ENCODE measurements around the gene RHOH. TPM values are rescaled to one million over a fixed set of nuclear protein-coding genes. Genes with fewer than 3 reads are reported as not detected.

RHOH gene
- total RNA-seq, 2 experiments from 2014 or later = 74.7 to 83.6 TPM

DNA sequence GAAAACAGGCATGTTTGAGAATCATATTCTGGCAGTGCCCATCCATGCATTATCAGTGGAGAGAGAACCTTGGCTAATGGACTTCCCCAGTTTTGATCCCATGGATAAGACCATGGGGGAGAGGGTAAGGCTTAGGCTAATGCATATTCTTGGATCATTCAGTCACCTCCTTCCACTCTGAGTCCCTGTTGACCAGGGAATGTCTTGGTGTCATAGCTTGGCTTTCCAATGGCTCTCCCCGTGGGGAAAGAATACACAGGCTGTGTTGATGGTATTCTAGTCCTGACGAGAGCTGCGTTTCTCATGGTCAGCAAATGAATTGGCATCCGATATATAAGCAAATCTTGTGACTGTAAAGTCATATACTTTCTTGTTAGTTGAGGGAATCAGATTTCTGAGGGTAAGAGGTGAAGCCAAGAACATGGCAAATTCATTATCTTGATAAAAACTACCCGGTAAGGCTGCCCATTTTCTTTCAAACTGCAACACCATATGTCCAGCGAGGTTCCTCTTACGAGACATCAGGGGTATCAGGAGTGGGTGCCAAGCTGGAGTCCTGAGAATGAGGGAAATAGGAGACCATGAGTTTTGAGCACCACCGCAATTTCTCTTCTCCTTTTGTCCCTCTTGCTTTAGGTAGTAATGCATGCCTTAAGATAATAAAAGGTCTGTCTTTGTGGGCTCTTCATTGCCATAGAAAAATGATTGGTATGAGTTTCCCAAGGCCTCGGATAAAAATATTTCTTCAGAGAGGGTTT is 18.0 kb downstream of the RHOH start:
- ChIA-PET POLR2A (no interaction called here), CTCF (interaction anchor here (0.6 to 3.4 kb wide), 9 partner anchors 9 to 1544 kb away, joined by 3 to 15 read pairs (median 3); no protein-coding TSS in a partner anchor)
- peak overlapping the region; percentile 75 for H3K4me3 Mint-ChIP-seq
- H3K9me3 Mint-ChIP-seq (ENCODE audit: low read depth) = no peaks in the 10 kb centered on the region
- H3K27ac Mint-ChIP-seq = peak overlapping the region; percentile 93
- H3K36me3 Mint-ChIP-seq (ENCODE audit: low read depth) = peaks cover 94% of the 10 kb centered on the region
- H3K4me1 Mint-ChIP-seq = peaks cover 93% of the 10 kb centered on the region
- DNase-seq = no peak
- H3K27me3 Mint-ChIP-seq = no peaks in the 10 kb centered on the region
- intact Hi-C loops (cut with DNase I, micrococcal nuclease) = no loop called here
- no peak for ATAC-seq

DNA sequence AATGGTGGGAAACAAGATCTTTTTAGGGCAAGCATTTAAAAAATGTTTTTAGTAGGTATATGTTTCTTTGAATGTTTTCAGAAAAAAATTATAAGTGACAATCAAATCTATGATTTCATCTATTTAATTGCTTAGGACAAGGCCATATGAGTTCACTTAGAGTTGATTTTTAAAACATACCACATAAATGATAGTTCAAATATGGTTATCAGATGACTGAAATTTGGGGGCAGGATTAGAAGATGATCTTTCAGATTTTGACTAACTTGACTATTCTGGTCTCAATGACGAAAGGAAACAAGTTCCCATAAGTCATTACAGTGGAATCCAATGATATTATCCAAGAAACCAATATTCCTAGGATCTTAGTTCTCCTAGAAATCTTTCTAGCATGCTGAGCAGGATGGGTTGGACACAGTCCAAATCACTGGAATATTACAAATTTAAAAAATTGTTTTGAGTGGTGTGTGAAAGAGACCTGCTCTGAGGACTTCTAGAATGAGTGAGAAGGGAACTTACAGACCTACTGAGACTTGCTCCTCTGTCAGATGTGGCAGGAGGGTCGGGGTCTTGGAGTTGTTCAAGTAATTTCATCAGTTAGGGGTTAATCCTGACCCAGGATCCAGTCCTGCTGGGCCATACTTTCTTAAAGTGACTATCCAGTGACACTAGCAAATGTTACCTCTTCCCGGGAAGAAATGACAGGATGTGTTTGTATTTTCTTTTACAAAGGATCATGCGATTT is 20.0 kb downstream of the RHOH start:
- H3K4me3 Mint-ChIP-seq = peak overlapping the region; percentile 44
- CTCF ChIA-PET = interaction anchor here (0.9 to 2.5 kb wide), 5 partner anchors 11 to 100 kb away, joined by 3 to 11 read pairs (median 6); no protein-coding TSS in a partner anchor
- POLR2A ChIA-PET = no interaction called here
- H3K36me3 Mint-ChIP-seq (ENCODE audit: low read depth) = peaks cover 94% of the 10 kb centered on the region
- intact Hi-C loops (cut with DNase I, micrococcal nuclease) = no loop called here
- H3K4me1 Mint-ChIP-seq = peaks cover 93% of the 10 kb centered on the region
- DNase-seq (peak; percentile 24), ATAC-seq (peak; percentile 53)
- H3K27me3 Mint-ChIP-seq = no peaks in the 10 kb centered on the region
- peaks cover under 1% of the 10 kb centered on the region for H3K9me3 Mint-ChIP-seq (ENCODE audit: low read depth)
- peak overlapping the region; percentile 93 for H3K27ac Mint-ChIP-seq

DNA sequence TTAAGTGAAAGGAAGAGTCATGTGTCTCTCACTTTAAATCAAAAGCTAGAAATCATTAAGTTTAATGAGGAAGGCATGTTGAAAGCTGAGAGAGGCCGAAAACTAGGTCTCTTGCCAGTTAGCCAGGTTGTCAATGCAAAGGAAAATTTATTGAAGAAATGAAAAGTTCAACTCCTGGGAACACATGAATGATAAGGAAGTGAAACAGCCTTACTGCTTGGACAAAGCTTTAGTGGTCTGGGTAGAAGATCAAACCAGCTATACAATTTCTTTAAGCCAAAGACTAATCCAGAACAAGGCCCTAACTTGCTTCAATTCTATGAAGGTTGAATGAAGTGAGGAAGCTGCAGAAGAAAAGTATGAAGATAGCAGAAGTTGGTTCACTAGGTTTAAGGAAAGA is 24.9 kb downstream of the RHOH start:
- H3K9me3 Mint-ChIP-seq (ENCODE audit: low read depth) = peaks cover 3% of the 10 kb centered on the region
- peak overlapping the region; percentile 40 for H3K4me3 Mint-ChIP-seq
- H3K36me3 Mint-ChIP-seq (ENCODE audit: low read depth) = peaks cover 89% of the 10 kb centered on the region
- ATAC-seq (no peak), DNase-seq (no peak)
- H3K27me3 Mint-ChIP-seq = no peaks in the 10 kb centered on the region
- intact Hi-C loops (cut with DNase I, micrococcal nuclease) = no loop called here
- peaks cover 87% of the 10 kb centered on the region for H3K4me1 Mint-ChIP-seq
- CTCF ChIA-PET = interaction anchor here (1.0 to 6.2 kb wide), 8 partner anchors 10 to 165 kb away, joined by 3 to 33 read pairs (median 4); partner anchors contain the start of gene N4BP2
- POLR2A ChIA-PET = interaction anchor here (0.8 to 1.4 kb wide), 4 partner anchors 13 to 22 kb away, joined by 4 to 5 read pairs (median 4); no protein-coding TSS in a partner anchor
- H3K27ac Mint-ChIP-seq = peak overlapping the region; percentile 75

DNA sequence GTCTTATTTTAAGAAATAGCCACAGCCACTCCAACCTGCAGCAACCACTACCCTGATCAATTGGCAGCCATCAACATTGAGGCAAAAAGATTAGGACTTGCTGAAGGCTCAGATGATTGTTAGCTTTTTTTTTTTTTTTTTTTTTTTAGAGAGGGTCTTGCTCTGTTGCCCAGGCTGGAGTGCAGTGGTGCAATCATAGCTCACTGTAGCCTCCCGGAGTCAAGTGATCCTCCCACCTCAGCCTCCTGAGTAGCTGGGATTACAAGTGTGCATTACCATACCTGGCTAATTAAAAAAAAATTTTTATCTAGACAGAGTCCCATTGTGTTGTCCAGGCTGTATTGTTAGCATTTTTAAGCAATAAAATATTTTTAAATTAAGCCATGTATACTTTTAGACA is 26.5 kb downstream of the RHOH start:
- intact Hi-C loops (cut with DNase I, micrococcal nuclease) = no loop called here
- Mint-ChIP-seq H3K4me3 (no peak overlapping the region), H3K27me3 (no peaks in the 10 kb centered on the region), H3K36me3 (ENCODE audit: low read depth) (peaks cover 82% of the 10 kb centered on the region), H3K4me1 (peaks cover 84% of the 10 kb centered on the region), H3K27ac (peak overlapping the region; percentile 76), H3K9me3 (ENCODE audit: low read depth) (peaks cover 3% of the 10 kb centered on the region)
- DNase-seq = no peak
- ATAC-seq = no peak
- POLR2A ChIA-PET = interaction anchor here (0.6 to 1.2 kb wide), 4 partner anchors 15 to 77 kb away, joined by 3 to 9 read pairs (median 4); no protein-coding TSS in a partner anchor
- CTCF ChIA-PET = interaction anchor here (0.7 to 6.2 kb wide), 6 partner anchors 8 to 104 kb away, joined by 3 to 33 read pairs (median 4); no protein-coding TSS in a partner anchor

DNA sequence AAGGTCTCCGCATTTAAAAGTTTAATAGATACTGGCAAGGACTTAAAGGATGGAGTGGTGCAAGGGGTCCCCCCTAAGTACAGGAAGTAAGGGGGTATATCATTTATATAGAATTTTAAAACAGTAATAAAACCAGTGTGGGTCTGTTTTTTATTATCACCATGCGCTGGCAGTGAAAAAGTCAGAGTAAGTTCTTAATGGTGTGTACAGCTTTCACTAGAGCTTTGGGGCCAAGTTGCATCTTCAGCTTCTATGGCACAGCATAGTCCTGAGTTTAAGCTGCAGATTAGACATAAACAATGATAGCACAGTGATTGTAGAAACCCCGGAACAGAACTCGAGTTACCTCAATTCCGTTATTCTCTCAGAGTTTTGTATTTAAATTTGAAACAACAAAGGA is 27.6 kb downstream of the RHOH start:
- peak overlapping the region; percentile 5 for H3K4me3 Mint-ChIP-seq
- ChIA-PET CTCF (interaction anchor here (1.9 to 3.0 kb wide), 2 partner anchors 16 to 93 kb away, joined by 10 to 18 read pairs; no protein-coding TSS in a partner anchor), POLR2A (interaction anchor here (1.5 kb wide), 1 partner anchor 24 kb away, joined by 4 read pairs; no protein-coding TSS in a partner anchor)
- intact Hi-C loops (cut with DNase I, micrococcal nuclease) = no loop called here
- DNase-seq = no peak
- peaks cover 81% of the 10 kb centered on the region for H3K36me3 Mint-ChIP-seq (ENCODE audit: low read depth)
- no peaks in the 10 kb centered on the region for H3K27me3 Mint-ChIP-seq
- peaks cover 3% of the 10 kb centered on the region for H3K9me3 Mint-ChIP-seq (ENCODE audit: low read depth)
- no peak for ATAC-seq
- peaks cover 89% of the 10 kb centered on the region for H3K4me1 Mint-ChIP-seq
- H3K27ac Mint-ChIP-seq = peak overlapping the region; percentile 97

DNA sequence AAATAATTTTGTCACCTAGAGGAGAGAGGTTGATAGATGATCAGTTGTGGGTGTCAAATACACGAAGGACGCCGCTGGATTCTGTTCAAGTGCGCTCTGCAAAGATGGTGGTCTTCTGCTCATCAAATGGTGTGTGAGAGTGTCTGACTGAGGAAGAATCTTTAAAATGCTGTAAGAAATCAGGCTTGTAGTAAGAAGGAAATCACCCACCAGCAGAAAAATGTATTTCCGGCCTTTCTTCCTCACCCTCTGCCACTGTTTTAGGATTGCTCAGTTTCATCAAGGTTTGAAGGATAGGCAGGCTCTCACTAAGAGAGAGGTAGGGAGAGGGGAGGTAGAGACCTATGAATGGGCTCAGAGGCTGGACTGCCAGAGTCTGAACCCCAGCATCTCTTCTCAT is 28.7 kb downstream of the RHOH start:
- Mint-ChIP-seq H3K27me3 (no peaks in the 10 kb centered on the region), H3K4me3 (peak overlapping the region; percentile 44), H3K36me3 (ENCODE audit: low read depth) (peaks cover 77% of the 10 kb centered on the region), H3K27ac (peak overlapping the region; percentile 97), H3K4me1 (peaks cover 89% of the 10 kb centered on the region), H3K9me3 (ENCODE audit: low read depth) (peaks cover 3% of the 10 kb centered on the region)
- ATAC-seq (no peak), DNase-seq (peak; percentile 9)
- POLR2A ChIA-PET = interaction anchor here (0.6 to 1.8 kb wide), 4 partner anchors 9 to 25 kb away, joined by 4 to 9 read pairs (median 6); no protein-coding TSS in a partner anchor
- intact Hi-C loops (cut with DNase I, micrococcal nuclease) = loop anchor here (5.0 kb wide), 2 partner anchors 33 to 497 kb away; no protein-coding TSS in a partner anchor
- CTCF ChIA-PET = interaction anchor here (1.0 to 3.0 kb wide), 5 partner anchors 17 to 91 kb away, joined by 3 to 18 read pairs (median 10); no protein-coding TSS in a partner anchor

DNA sequence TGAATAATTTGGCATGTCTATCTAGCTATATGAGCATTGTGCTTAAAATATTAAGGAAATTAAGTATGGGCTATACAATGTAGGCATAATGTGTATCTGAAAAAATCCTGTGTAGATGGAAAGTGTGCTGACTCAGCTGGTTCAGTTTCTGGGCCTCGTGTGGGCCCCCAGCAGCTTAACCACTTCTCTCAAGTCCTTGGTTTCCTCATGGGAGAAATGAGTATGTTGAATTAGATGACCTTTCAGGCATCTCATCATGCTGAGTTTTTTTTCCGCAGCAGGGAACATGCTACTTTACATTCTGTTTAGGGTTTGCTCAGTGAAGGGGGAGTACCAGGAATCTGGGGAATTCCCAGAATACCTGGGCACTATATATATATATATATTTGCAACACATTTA is 30.5 kb downstream of the RHOH start:
- intact Hi-C loops (cut with DNase I, micrococcal nuclease) = loop anchor here (1.0 to 5.0 kb wide), 3 partner anchors 27 to 495 kb away; no protein-coding TSS in a partner anchor
- no peaks in the 10 kb centered on the region for H3K9me3 Mint-ChIP-seq (ENCODE audit: low read depth)
- peak overlapping the region; percentile 44 for H3K4me3 Mint-ChIP-seq
- POLR2A ChIA-PET = interaction anchor here (0.9 to 2.0 kb wide), 8 partner anchors 9 to 89 kb away, joined by 4 to 22 read pairs (median 5); no protein-coding TSS in a partner anchor
- no peaks in the 10 kb centered on the region for H3K27me3 Mint-ChIP-seq
- peak overlapping the region; percentile 97 for H3K27ac Mint-ChIP-seq
- DNase-seq = peak; percentile 84
- CTCF ChIA-PET = interaction anchor here (0.8 to 3.0 kb wide), 10 partner anchors 11 to 98 kb away, joined by 3 to 18 read pairs (median 5); no protein-coding TSS in a partner anchor
- peaks cover 77% of the 10 kb centered on the region for H3K36me3 Mint-ChIP-seq (ENCODE audit: low read depth)
- peaks cover 90% of the 10 kb centered on the region for H3K4me1 Mint-ChIP-seq
- ATAC-seq = peak; percentile 47

DNA sequence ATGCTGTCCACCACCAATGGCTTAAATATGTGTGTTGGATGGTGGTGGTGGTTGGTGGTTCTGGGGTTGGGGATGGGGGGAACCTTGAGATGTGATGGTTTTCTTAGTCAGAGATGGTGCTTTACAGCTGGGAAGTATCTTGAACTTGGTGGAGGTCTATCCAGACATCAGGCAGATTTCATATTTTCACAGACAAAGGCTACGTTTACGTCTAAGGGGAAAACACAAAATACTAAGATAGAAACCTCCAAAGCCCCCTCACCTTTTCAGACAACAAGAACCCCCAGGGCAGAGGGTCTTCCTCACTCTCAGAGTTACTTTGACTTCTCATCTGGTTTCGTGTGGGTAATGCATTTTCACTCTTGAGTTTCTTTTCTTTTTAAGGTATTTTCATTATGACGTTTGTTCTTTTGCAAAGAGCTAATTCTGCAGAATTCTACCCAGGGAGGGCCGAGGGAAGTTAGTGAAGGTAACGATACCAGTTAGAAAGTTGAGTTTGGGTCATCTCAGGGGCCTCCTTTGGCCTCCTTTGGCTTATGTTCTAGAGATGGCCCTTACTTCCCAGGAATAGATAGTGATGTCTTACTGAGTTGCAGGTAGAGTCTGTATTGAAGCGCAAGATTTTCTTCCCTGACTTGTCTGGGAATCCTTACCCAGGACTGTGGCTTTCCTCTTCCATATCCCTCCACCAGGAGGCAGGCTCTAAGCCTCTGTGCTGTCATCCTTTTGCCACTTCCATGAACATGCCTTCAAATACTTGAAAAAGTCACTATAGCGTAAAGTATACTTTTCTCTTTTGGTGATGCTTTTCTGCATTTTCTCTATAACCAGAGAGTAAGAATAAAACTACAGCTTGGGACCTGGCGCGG is 31.9 kb downstream of the RHOH start:
- ATAC-seq (peak; percentile 34), DNase-seq (peak; percentile 64)
- Mint-ChIP-seq H3K9me3 (ENCODE audit: low read depth) (no peaks in the 10 kb centered on the region), H3K27ac (peak overlapping the region; percentile 96), H3K36me3 (ENCODE audit: low read depth) (peaks cover 78% of the 10 kb centered on the region), H3K4me1 (peaks cover 93% of the 10 kb centered on the region), H3K4me3 (peak overlapping the region; percentile 61), H3K27me3 (no peaks in the 10 kb centered on the region)
- intact Hi-C loops (cut with DNase I, micrococcal nuclease) = loop anchor here (1.0 to 5.0 kb wide), 11 partner anchors 9 to 494 kb away; no protein-coding TSS in a partner anchor
- CTCF ChIA-PET = interaction anchor here (0.6 to 7.0 kb wide), 19 partner anchors 9 to 97 kb away, joined by 3 to 45 read pairs (median 5); no protein-coding TSS in a partner anchor
- POLR2A ChIA-PET = interaction anchor here (0.6 to 3.2 kb wide), 20 partner anchors 9 to 397 kb away, joined by 3 to 29 read pairs (median 5); partner anchors contain the start of gene RHOH

DNA sequence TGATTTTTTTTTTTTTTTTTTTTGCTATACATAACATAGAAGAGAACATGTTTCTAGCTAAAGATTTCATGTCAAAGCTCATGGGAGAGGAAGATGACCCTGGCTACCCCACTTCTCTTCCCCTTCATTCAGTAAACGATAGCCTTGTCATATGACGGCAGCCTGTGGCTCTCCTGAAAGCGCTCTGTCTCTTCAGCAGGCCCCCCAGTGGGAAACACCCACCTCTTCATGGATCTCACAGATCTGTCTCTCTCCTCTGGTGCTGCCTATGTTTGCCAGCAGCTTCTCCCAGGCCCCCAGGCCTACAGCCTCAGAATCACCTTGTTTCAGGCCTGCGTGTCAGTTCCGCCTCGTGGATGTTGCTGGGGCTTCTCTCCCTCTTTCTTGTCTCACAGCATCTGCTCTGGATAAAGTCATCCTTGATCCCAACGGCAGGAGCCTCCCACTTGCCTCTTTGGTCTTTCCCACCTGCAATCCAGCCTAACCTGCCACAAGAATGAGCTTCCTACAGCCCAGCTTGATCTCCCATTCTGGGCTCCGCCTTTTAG is 34.6 kb downstream of the RHOH start:
- H3K27me3 Mint-ChIP-seq = no peaks in the 10 kb centered on the region
- peaks cover 91% of the 10 kb centered on the region for H3K4me1 Mint-ChIP-seq
- H3K9me3 Mint-ChIP-seq (ENCODE audit: low read depth) = no peaks in the 10 kb centered on the region
- CTCF ChIA-PET = interaction anchor here (0.7 to 7.0 kb wide), 21 partner anchors 8 to 94 kb away, joined by 3 to 45 read pairs (median 5); no protein-coding TSS in a partner anchor
- POLR2A ChIA-PET = interaction anchor here (0.5 to 3.2 kb wide), 5 partner anchors 7 to 47 kb away, joined by 3 to 29 read pairs (median 5); no protein-coding TSS in a partner anchor
- peak overlapping the region; percentile 96 for H3K27ac Mint-ChIP-seq
- peaks cover 76% of the 10 kb centered on the region for H3K36me3 Mint-ChIP-seq (ENCODE audit: low read depth)
- peak overlapping the region; percentile 61 for H3K4me3 Mint-ChIP-seq
- ATAC-seq = no peak
- peak; percentile 14 for DNase-seq
- intact Hi-C loops (cut with DNase I, micrococcal nuclease) = no loop called here

DNA sequence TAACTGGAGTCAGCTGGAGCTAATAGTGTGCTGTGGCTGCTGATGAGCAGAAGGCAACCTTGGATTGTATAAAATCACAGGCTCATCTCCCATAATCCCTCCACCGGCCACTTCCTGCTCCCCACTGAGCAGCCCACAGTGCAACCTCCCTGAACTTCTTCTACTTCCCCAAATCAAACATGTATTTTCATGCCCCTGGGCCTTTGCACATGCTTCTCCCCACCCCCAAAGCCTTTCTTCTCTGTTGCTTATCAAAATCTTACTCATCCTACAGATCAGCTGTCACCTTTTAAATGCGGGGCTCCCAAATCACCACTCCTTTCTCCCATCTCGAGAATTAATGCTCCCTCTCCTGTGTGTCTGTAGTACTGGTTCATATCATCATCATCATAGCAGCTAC is 35.8 kb downstream of the RHOH start:
- no peak for ATAC-seq
- peak; percentile 43 for DNase-seq
- Mint-ChIP-seq H3K27me3 (no peaks in the 10 kb centered on the region), H3K36me3 (ENCODE audit: low read depth) (peaks cover 75% of the 10 kb centered on the region), H3K9me3 (ENCODE audit: low read depth) (no peaks in the 10 kb centered on the region), H3K4me1 (peaks cover 91% of the 10 kb centered on the region), H3K27ac (peak overlapping the region; percentile 82), H3K4me3 (peak overlapping the region; percentile 3)
- intact Hi-C loops (cut with DNase I, micrococcal nuclease) = no loop called here
- POLR2A ChIA-PET = no interaction called here
- CTCF ChIA-PET = interaction anchor here (0.5 to 7.0 kb wide), 8 partner anchors 25 to 84 kb away, joined by 3 to 45 read pairs (median 5); no protein-coding TSS in a partner anchor

Data from activated CD4-positive, alpha-beta T cell treated with anti-CD3 and anti-CD28 coated beads for 36 hours (primary cell).